Mesenchymal stem cell (in vitro differentiated cells and primary cell): ENCODE data around the gene ALDH7A1.
A peak's percentile ranks its signal among the peaks of the same experiment; 100 is the strongest.

Experiments used
- DNase-seq: peaks from one replicate; pipeline ENCODE4 v3.0.0-alpha.2; 2013
- H2AFZ ChIP-seq: one replicate; pipeline ENCODE4 v1.6.1; 2013; ENCODE audit warnings: low read depth, mild to moderate bottlenecking, control low read depth, inconsistent platforms, low read length, moderate library complexity
- H2AK5ac ChIP-seq: 2 replicates; pipeline ENCODE4 v1.6.1; 2013; ENCODE audit warnings: low read length, moderate library complexity, mild to moderate bottlenecking, inconsistent platforms; ENCODE audit not compliant: severe bottlenecking
- H2BK120ac ChIP-seq: one replicate; pipeline ENCODE4 v1.6.1; 2013; ENCODE audit warnings: low read depth, mild to moderate bottlenecking, inconsistent platforms, low read length, moderate library complexity
- H2BK12ac ChIP-seq, 2 experiments: one replicate each; pipeline ENCODE4 v1.6.1; 2013; ENCODE audit warnings: inconsistent platforms in 2 of 2, low read length in 2 of 2, mild to moderate bottlenecking in 2 of 2, moderate library complexity in 2 of 2, control low read depth in 1 of 2
- H2BK15ac ChIP-seq: one replicate; pipeline ENCODE4 v1.6.1; 2013; ENCODE audit warnings: mild to moderate bottlenecking, low read depth, inconsistent platforms; ENCODE audit not compliant: poor library complexity, severe bottlenecking
- H2BK5ac ChIP-seq: 2 replicates; pipeline ENCODE4 v1.6.1; 2013; ENCODE audit warnings: low read depth, mild to moderate bottlenecking, low read length, control low read depth, inconsistent platforms; ENCODE audit not compliant: poor library complexity, severe bottlenecking
- H3K14ac ChIP-seq, 2 experiments: one replicate each; pipeline ENCODE4 v1.6.1; 2013; ENCODE audit warnings: inconsistent platforms in 2 of 2, low read length in 2 of 2, control low read depth in 1 of 2, mild to moderate bottlenecking in 1 of 2, moderate library complexity in 1 of 2
- H3K18ac ChIP-seq, 2 experiments: one replicate each; pipeline ENCODE4 v1.6.1; 2013; ENCODE audit warnings: inconsistent platforms in 2 of 2, low read length in 2 of 2, control low read depth in 1 of 2, low read depth in 1 of 2, mild to moderate bottlenecking in 1 of 2
- H3K23ac ChIP-seq, 2 experiments: one replicate each; pipeline ENCODE4 v1.6.1; 2013; ENCODE audit warnings: inconsistent platforms in 2 of 2, low read length in 2 of 2, mild to moderate bottlenecking in 2 of 2, moderate library complexity in 2 of 2, control low read depth in 1 of 2
- H3K27ac ChIP-seq: 2 replicates; pipeline ENCODE4 v1.5.1; 2013; ENCODE audit warnings: mild to moderate bottlenecking, moderate library complexity, low read length, control low read depth, inconsistent platforms; ENCODE audit not compliant: poor library complexity, severe bottlenecking
- H3K27me3 ChIP-seq, 2 experiments: 2 replicates each; pipeline versions ENCODE4 v1.6.1 to v1.7.0; 2013; ENCODE audit warnings: low read length in 2 of 2, mild to moderate bottlenecking in 2 of 2, moderate library complexity in 2 of 2, control low read depth in 1 of 2, inconsistent platforms in 1 of 2; ENCODE audit not compliant: control insufficient read depth in 1 of 2, insufficient read depth in 1 of 2
- H3K36me3 ChIP-seq, 2 experiments: 2 replicates each; pipeline versions ENCODE4 v1.6.1 to v1.7.0; 2013; ENCODE audit warnings: low read length in 2 of 2, control low read depth in 1 of 2, inconsistent platforms in 1 of 2, low read depth in 1 of 2, mild to moderate bottlenecking in 1 of 2; ENCODE audit not compliant: insufficient read depth in 2 of 2, control insufficient read depth in 1 of 2
- H3K4ac ChIP-seq, 2 experiments: one replicate each; pipeline ENCODE4 v1.6.1; 2013; ENCODE audit warnings: inconsistent platforms in 2 of 2, low read length in 2 of 2, mild to moderate bottlenecking in 2 of 2, moderate library complexity in 2 of 2, control low read depth in 1 of 2, low read depth in 1 of 2
- H3K4me1 ChIP-seq: 2 replicates; pipeline ENCODE4 v1.6.1; 2013; ENCODE audit warnings: low read depth, low read length, control low read depth; ENCODE audit not compliant: control insufficient read depth, insufficient read depth
- H3K4me2 ChIP-seq: 2 replicates; pipeline ENCODE4 v1.6.1; 2013; ENCODE audit warnings: low read length, mild to moderate bottlenecking, inconsistent platforms; ENCODE audit not compliant: poor library complexity, severe bottlenecking
- H3K4me3 ChIP-seq, 2 experiments: 2 replicates each; pipeline versions ENCODE4 v1.5.1 to v1.7.0; 2013; ENCODE audit warnings: low read length in 2 of 2, mild to moderate bottlenecking in 2 of 2, control low read depth in 1 of 2, low read depth in 1 of 2; ENCODE audit not compliant: insufficient read depth in 1 of 2
- H3K79me1 ChIP-seq: replicated peaks from 2 replicates; pipeline ENCODE4 v1.6.1; 2013; ENCODE audit warnings: mild to moderate bottlenecking, control low read depth, low read length, inconsistent platforms; ENCODE audit not compliant: poor library complexity, severe bottlenecking
- H3K9ac ChIP-seq: 2 replicates; pipeline ENCODE4 v1.7.0; 2013; ENCODE audit warnings: mild to moderate bottlenecking, low read length, moderate library complexity
- H3K9me3 ChIP-seq: 2 replicates; pipeline ENCODE4 v1.7.0; 2013; ENCODE audit warnings: mild to moderate bottlenecking, low read length; ENCODE audit not compliant: control insufficient read depth
- H4K8ac ChIP-seq: one replicate; pipeline ENCODE4 v1.6.1; 2013; ENCODE audit warnings: inconsistent platforms, mild to moderate bottlenecking, low read length, moderate library complexity
- H4K91ac ChIP-seq: one replicate; pipeline ENCODE4 v1.6.1; 2013; ENCODE audit warnings: mild to moderate bottlenecking, low read length, inconsistent platforms
- WGBS: methylation state at CpG from one replicate; pipeline ENCODE4 v1.1.7; 2013; ENCODE audit warnings: mixed read lengths; 5-methylcytosine and 5-hydroxymethylcytosine counted together

ALDH7A1 gene

DNA sequence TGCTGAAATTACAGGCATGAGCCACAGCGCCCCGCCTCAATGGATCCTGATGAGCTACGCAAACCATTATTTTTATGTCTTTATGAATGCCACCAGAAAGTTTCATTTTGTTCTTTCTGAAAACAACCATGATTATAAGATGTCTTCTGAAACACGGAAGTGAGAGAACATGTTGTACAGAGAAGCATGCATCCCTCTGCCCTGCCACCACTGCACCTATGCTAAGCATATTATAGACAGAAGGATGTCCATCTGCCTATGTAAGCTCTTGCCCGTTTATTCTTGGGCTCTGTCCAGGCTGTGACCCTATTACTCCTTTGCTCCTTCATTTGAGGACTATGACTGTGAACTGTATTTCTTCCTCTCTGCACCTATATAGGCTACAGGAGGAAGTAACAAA is 97.5 kb downstream of the ALDH7A1 start:
- Histone ChIP-seq H3K4me3 (no peak overlapping the region), H2BK5ac (no peak overlapping the region), H3K4ac (no peak overlapping the region), H4K91ac (no peak overlapping the region), H3K4me1 (peaks cover 8% of the 10 kb centered on the region), H2BK12ac (no peak overlapping the region), H3K27me3 (no peaks in the 10 kb centered on the region), H3K18ac (no peak overlapping the region), H3K27ac (no peak overlapping the region), H2AK5ac (no peak overlapping the region), H2BK15ac (no peak overlapping the region), H4K8ac (no peak overlapping the region), H2AFZ (no peak overlapping the region), H3K36me3 (peaks cover 11 to 22% of the 10 kb centered on the region in 2 experiments), H2BK120ac (no peak overlapping the region), H3K79me1 (no peaks in the 10 kb centered on the region), H3K9me3 (no peaks in the 10 kb centered on the region), H3K23ac (no peak overlapping the region), H3K14ac (no peak overlapping the region), H3K9ac (no peak overlapping the region), H3K4me2 (no peak overlapping the region)
- DNase-seq = no peak
- WGBS = 97% methylated on average over 5 of the region's 5 CpGs

DNA sequence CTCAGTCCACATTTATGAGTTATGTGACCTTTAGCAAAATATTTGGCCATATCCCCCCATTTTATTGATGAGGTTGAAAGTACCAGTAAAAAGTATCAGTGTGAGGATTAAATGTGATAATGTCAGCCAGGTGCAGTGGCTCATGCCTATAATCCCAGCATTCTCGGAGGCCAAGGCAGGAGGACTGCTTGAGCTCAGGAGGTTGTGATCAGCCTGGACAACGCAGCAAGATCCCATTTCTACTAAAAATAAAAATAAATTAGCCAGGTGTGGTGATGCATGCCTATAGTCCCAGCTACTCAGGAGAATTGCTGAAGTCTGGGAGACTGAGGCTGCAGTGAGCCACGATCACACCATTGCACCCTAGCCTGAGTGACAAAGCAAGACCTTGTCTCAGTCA is 100.6 kb downstream of the ALDH7A1 start:
- no peak overlapping the region for H2BK12ac ChIP-seq
- WGBS = 95% methylated on average over 1 of the region's 3 CpGs
- H3K4ac ChIP-seq = no peak overlapping the region
- H3K79me1 ChIP-seq = no peaks in the 10 kb centered on the region
- no peak for DNase-seq
- H3K36me3 ChIP-seq = peaks cover 20 to 45% of the 10 kb centered on the region in 2 experiments
- H3K4me2 ChIP-seq = no peak overlapping the region
- H3K27me3 ChIP-seq = no peaks in the 10 kb centered on the region
- no peak overlapping the region for H2AK5ac ChIP-seq
- H3K14ac ChIP-seq = no peak overlapping the region
- no peak overlapping the region for H3K9ac ChIP-seq
- H2BK120ac ChIP-seq = no peak overlapping the region
- no peak overlapping the region for H3K27ac ChIP-seq
- no peak overlapping the region for H3K23ac ChIP-seq
- H2BK5ac ChIP-seq = no peak overlapping the region
- no peaks in the 10 kb centered on the region for H3K9me3 ChIP-seq
- H4K8ac ChIP-seq = no peak overlapping the region
- H3K4me3 ChIP-seq = no peak overlapping the region
- H2BK15ac ChIP-seq = no peak overlapping the region
- H4K91ac ChIP-seq = no peak overlapping the region
- no peak overlapping the region for H3K18ac ChIP-seq
- H3K4me1 ChIP-seq = peaks cover 6% of the 10 kb centered on the region
- H2AFZ ChIP-seq = no peak overlapping the region

DNA sequence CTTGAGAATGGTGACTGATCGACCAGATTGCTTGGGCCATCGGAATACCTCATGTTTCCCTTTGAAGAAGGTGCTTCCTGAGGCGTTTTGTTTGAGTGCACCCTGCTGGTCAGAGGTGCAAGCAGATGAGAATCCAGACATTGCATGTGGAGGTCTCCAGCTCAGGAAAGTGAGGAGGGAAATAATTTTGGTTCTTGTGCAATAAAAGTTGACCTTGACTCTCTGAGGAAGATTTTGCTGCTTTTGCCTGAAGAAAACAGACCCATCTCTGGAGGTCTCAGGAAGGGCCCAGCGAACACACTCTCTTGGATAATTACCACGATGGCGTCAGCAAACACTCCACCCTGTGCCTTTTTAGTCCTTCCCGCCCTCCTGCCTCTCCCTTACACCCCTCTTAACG is 102.1 kb downstream of the ALDH7A1 start:
- Histone ChIP-seq H3K18ac (no peak overlapping the region), H3K4me3 (no peak overlapping the region), H3K36me3 (peaks cover 26 to 60% of the 10 kb centered on the region in 2 experiments), H2AFZ (no peak overlapping the region), H3K27me3 (no peaks in the 10 kb centered on the region), H3K23ac (no peak overlapping the region), H3K4me2 (no peak overlapping the region), H3K27ac (no peak overlapping the region), H2AK5ac (no peak overlapping the region), H2BK120ac (no peak overlapping the region), H2BK15ac (no peak overlapping the region), H4K91ac (no peak overlapping the region), H3K9ac (no peak overlapping the region), H3K4me1 (peaks cover 6% of the 10 kb centered on the region), H4K8ac (no peak overlapping the region), H2BK12ac (no peak overlapping the region), H3K9me3 (no peaks in the 10 kb centered on the region), H3K79me1 (no peaks in the 10 kb centered on the region), H3K4ac (no peak overlapping the region), H3K14ac (no peak overlapping the region), H2BK5ac (no peak overlapping the region)
- DNase-seq = no peak
- 68% methylated on average over 8 of the region's 8 CpGs for WGBS

DNA sequence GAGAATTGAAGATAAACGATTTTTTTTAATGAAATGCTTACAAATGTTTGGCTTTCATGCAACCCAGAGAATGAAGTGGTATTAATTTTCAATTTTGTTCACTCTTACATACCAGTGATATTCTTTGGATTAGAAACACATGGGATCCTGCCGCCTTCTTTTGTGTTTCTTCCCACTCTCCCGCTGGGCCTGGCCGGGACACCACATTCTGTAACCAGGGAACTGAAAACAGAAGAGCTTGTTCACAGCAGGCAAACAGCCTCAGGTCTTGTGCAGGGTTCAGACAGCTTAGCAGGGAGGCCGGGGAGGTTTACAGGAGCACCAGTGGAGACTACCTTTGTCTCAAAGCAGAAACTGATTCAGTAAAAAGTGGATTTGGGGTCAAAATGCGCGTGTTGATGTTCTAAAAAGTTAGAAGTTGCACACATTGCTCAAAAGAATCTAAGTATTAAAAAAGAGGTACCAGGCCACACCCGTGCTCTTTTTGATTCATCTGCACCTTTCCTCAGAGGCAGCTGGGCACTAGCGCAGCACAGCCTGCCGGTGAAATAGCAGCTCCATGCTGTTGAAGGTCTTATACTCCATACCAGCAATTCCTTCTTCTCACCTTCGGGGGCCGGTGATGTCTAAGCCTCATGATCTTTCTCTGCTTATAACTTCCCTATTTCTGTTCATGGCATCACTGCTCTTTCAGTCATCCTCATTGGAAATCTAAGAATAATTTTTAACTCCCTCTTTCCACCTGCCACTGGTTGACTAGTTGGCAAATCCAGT is 104.7 kb downstream of the ALDH7A1 start:
- H3K4ac ChIP-seq = no peak overlapping the region
- H2AFZ ChIP-seq = no peak overlapping the region
- H3K27me3 ChIP-seq = no peaks in the 10 kb centered on the region
- H3K23ac ChIP-seq = no peak overlapping the region
- H3K18ac ChIP-seq = no peak overlapping the region
- H2BK5ac ChIP-seq = peak overlapping the region; percentile 1
- H3K4me3 ChIP-seq = no peak overlapping the region
- no peak overlapping the region for H4K91ac ChIP-seq
- H2BK12ac ChIP-seq = no peak overlapping the region
- no peak overlapping the region for H3K14ac ChIP-seq
- no peak overlapping the region for H2BK15ac ChIP-seq
- H2AK5ac ChIP-seq = no peak overlapping the region
- 93% methylated on average over 11 of the region's 12 CpGs for WGBS
- no peak overlapping the region for H4K8ac ChIP-seq
- H2BK120ac ChIP-seq = no peak overlapping the region
- H3K9ac ChIP-seq = peak overlapping the region; percentile 60
- no peak for DNase-seq
- H3K9me3 ChIP-seq = no peaks in the 10 kb centered on the region
- H3K27ac ChIP-seq = peak overlapping the region; percentile 36
- H3K36me3 ChIP-seq = peaks cover 27 to 86% of the 10 kb centered on the region in 2 experiments
- no peak overlapping the region for H3K4me2 ChIP-seq
- peaks cover 6% of the 10 kb centered on the region for H3K4me1 ChIP-seq
- H3K79me1 ChIP-seq = peaks cover 3% of the 10 kb centered on the region
